GM21786 (cell line): ENCODE results near the gene GTF2IRD1.

Experiments used
- ATAC-seq: cut with Tn5 transposase; IDR thresholded peaks from one replicate; pipeline ENCODE4 v1.9.1; 2021; ENCODE audit not compliant: unreplicated experiment

The GTF2IRD1 gene

GRCh38 chr7:74464931-74465886, 11.5 kb downstream of the GTF2IRD1 start:
- ATAC-seq: no peak

GRCh38 chr7:74466196-74466813, 12.6 kb downstream of the GTF2IRD1 start:
- ATAC-seq: no peak

DNA sequence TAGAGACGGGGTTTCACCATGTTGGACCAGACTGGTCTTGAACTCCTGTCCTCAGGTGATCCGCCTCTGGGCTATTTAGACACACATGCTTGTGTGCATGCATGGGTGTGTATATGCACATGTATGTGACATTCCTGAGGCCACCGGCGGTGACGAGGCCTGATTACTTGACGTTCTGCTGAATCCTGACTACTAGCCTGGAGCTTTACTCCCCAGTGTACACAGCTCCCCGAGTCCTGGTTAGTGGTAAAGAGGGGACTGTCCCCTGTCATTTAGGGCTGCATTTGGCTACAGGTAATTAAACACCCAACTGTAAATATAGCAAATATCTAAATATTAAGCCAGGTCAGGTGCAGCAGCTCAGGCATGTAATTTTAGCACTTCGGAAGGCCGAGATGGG, 14.2 kb downstream of the GTF2IRD1 start:
- ATAC-seq: no peak

GRCh38 chr7:74470504-74470903, 16.8 kb downstream of the GTF2IRD1 start:
- no peak for ATAC-seq

DNA sequence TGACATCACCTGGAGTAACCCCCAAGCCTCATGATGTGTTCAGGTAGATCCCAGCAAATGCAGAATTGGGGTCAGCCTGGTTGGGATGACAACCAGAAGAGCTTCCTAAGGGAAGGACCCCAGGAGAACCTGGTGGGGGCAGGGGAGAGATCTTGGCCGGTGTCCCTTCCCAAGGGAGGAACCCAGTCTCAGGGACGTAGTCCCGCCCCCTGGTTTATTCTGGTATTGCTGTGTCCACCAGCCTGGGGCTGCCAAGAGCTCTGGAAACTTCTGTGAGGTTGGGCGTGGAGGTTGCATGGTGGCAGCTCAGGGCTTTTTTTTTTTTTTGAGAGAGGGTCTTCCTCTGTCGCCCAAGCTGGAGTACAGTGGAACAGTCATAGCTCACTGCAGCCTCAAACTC, 19.4 kb downstream of the GTF2IRD1 start:
- ATAC-seq: no peak

- no peak for ATAC-seq
Observed at GRCh38 chr7:74474271-74474865, 20.7 kb downstream of the GTF2IRD1 start.

- no peak for ATAC-seq
Observed at GRCh38 chr7:74475243-74475986, 21.7 kb downstream of the GTF2IRD1 start.

DNA sequence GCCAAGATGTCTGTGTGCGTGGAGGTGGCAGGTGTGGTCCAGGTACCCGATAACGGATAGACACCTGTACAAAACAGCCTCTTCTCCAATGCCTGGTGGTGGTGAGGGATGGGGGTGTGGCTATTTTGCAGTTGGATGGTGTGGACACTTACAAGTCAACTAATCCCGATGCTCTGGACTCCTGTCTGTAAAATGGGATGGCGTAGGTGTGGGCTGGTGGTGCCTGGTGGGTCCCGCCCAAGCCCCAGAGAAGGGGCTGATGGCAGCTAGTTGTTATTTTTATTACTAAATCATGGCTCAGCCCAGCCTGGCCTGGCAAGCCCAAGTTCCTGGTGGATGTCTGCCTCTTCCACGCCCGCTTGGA, 22.3 kb downstream of the GTF2IRD1 start:
- no peak for ATAC-seq

GRCh38 chr7:74476626-74477025, 22.9 kb downstream of the GTF2IRD1 start:
- ATAC-seq: no peak

DNA sequence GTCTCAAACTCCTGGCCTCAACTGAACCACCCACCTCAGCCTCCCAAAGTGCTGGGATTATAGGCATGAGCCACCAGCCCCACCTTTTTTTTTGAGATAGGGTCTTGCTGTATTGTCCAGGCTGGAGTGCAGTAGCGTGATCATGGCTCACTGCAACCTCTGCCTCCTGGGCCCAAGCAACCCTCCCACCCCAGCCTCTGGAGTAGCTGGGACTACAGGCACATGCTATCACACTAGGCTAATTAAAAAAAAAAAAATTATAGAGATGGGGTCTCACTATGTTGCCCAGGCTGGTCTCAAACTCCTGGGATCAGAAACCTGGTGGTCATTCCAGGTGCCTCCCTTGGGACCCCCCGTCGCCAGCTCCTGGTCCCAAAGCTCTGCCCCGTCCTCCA, 25.0 kb downstream of the GTF2IRD1 start:
- ATAC-seq: no peak

DNA sequence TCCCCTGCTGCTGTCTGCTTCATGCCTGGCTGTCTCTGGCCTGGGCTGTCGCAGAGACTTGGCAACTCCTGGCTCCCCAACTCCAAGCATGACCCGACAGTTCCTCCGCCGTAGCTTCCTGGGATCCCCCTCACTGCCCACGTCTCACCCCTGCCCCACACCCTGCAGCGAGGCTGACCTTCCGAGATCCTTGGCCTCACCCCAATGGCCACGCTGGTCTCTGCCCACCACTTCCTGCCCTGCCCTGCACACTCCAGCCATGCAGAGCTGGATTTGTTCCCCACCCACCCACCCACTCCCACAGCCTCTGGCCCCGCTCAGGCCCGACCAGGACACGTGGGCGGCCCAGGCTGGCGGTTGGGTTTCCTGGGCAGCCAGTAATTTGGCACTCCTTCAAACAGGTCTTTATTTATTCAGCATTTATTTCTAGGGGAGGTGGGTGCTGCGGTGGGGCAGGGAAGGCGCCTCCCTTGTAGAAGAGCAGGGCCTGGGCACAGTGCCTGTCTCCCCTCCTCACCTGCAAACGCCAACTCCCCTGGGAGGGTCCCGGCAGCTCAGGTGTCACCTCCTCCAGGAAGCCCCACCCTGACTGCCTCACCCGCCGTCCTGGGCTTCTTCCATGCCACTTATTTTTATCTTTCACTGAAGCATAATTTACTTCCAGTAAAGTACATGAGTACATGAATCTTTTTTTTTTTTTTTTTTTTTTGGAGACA, 25.5 kb downstream of the GTF2IRD1 start:
- no peak for ATAC-seq

DNA sequence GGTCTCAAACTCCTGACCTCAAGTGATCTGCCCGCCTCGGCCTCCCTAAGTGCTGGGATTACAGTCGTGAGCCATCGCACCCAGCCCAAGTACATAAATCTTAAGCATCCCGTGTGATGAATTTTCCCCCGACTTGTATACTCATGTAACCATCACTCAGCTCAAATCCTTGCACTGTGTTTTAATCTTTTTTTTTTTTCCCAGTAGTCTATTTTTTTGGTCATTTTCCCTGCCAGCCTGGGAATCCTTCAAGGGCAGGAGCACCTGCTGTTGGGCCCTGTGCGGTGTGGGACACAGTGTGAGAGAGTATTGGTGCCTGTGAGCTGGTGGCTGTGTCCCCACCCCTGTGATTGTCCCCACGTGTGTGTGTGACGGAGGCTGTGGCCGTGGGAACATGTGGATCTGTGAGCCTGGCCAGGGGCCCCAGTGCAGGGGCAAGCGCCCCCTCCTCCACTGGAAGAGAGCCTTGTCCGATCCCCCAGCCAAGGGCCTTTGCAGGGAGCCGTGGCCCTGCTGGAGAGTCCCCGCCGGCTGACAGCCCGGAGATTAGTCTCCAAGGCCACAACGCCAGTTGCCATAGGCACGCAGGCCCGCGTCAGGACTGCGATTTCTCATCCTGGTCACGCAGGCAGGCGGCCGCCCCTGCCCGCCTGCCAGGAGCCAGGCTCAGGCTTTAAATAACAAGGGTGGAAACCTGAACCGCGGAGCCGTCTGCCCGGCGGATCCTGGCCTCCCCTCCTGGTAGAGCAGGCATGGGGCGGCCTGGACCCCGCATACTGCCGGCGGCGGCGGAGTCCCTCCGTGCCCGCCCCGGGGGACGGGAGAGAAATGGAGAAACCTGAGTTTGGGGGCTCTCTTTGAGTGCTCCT, 26.5 kb downstream of the GTF2IRD1 start:
- no peak for ATAC-seq

GRCh38 chr7:74480861-74481417, 27.2 kb downstream of the GTF2IRD1 start:
- no peak for ATAC-seq

- no peak for ATAC-seq
Observed at GRCh38 chr7:74481458-74482196, 27.9 kb downstream of the GTF2IRD1 start.

DNA sequence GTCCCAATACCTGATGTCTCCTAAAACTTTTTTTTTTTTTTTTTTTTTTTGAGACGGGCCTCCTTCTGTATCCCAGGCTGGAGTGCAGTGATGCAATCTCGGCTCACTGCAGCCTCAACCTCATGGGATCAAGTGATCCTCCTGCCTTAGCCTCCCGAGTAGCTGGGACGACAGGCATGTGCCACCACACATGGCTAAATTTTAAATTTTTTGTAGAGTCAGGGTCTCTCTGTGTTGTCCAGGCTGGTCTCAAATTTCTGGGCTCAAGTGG, 28.4 kb downstream of the GTF2IRD1 start:
- ATAC-seq: no peak

DNA sequence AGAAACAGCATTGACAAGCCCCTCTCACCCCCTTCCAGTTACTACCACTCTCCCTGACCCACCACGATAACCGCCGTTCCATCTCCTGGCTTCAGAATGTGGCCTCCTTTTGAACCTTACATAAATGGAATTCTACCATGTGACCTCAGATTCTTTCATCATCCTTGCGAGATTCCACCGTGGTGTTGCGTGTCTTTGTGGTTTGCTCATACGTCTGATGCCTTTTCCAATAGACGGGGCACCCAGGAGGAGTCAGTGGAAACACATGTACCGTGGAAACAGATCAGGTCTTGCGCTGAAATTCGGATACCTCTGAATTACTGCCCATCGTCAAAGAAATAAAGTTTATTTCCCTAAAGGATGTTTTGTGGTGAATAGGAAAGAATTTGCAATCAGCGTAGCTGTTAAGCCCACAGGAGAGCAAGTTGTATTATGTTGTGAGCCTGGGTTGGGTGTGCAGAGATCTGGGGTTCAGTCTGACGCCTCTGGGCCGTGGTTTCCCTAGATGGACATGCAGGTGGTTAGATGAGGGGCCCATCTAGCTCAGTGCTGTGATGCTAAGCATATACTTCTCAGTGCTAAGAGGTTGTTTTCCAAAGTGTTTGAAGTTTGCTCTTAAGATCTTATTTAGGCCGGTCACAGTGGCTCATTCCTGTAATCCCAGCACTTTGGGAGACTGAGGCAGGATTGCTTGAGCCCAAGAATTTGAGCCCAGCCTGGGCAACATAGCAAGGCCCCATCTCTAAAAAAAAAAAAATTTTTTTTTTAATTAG, 29.1 kb downstream of the GTF2IRD1 start:
- ATAC-seq: no peak

DNA sequence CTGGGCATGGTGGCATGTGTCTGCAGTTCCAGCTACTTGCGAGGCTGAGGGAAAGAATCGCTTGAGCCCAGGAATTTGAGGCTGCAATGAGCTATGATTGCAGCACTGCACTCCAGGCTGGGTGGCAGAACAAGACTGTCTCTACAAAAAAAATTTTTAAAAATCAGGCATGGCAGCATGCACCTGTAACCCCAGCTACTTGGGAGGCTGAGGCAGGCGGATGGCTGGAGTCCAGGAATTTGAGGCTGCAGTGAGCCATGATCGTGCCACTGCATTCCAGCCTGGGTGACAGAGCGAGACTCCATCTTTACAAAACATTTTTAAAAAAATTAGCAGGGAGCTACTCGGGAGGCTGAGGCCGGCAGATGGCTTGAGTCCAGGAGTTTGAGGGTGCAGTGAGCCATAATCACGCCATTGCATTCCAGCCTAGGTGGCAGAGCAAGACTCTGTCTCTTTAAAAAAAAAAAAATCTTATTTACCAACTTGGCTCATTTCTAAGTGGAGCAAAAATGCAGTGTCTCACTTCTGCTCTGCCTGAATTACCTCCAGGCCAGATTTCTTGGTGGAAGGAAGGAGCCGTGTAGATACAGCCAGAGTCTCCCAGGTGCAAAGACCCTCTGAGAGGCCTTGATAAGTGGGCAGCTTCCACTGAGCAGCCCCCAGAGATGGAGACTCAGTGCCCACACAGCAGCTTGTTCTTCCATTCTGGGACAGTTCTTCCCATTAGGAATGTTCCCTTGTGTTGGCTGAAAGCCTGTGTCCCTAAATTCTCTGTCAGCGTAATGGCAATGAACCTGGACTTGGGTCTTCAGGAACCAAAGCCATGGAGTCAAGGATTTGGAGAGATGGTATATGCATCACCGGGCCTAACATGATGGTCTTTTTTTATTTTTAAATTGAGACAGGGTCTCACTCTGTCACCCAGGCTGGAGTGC, 30.0 kb downstream of the GTF2IRD1 start:
- ATAC-seq: no peak
